CD4-positive, alpha-beta T cell (primary cell): Measurements from ENCODE around the gene SH3RF1. TPM values are rescaled to one million over a fixed set of nuclear protein-coding genes. Genes with fewer than 3 reads are reported as not detected.

Experiments
- ATAC-seq: fragments of 200-7000 bp; cut with Tn5 transposase; one replicate; pipeline ENCODE4 v1.10.0; 2022; ENCODE audit warnings: mild to moderate bottlenecking; ENCODE audit not compliant: poor library complexity
- CTCF ChIA-PET: fragments of 350-600 bp; sonication (Branson Sonifier 250); formaldehyde crosslinking; loops from one replicate; lab custom pipeline; 2021; ENCODE audit warnings: antibody characterized with exemption, inconsistent platforms; lab: Charles Lee
- POLR2A ChIA-PET: fragments of 350-600 bp; sonication (Branson Sonifier 250); formaldehyde crosslinking; loops from one replicate; lab custom pipeline; 2021; ENCODE audit warnings: antibody characterized with exemption, inconsistent platforms; lab: Charles Lee
- DNase-seq, 14 experiments: peaks; one replicate each; pipeline ENCODE4 v3.0.0-alpha.2; 2013 to 2020; ENCODE audit warnings: mixed read lengths in 2 of 14
- H3K27ac ChIP-seq, 2 donors: one replicate each; pipeline versions ENCODE4 v1.5.1 to v1.7.0; 2013; ENCODE audit warnings: low read length in 2 of 2, low read depth in 1 of 2, mild to moderate bottlenecking in 1 of 2
- H3K27me3 ChIP-seq, 2 experiments: 1 replicate in 1 of 2; 2 replicates in 1 of 2; pipeline versions ENCODE4 v1.6.1 to v1.7.0; 2013; ENCODE audit warnings: low read length in 2 of 2, control low read depth in 1 of 2, mild to moderate bottlenecking in 1 of 2, moderate library complexity in 1 of 2; ENCODE audit not compliant: insufficient read depth in 2 of 2, control insufficient read depth in 1 of 2
- H3K36me3 ChIP-seq: one replicate; pipeline ENCODE4 v1.6.1; 2013; ENCODE audit warnings: low read length, control low read depth; ENCODE audit not compliant: insufficient read depth
- H3K4me1 ChIP-seq: one replicate; pipeline ENCODE4 v1.6.1; 2013; ENCODE audit warnings: low read length, control low read depth; ENCODE audit not compliant: insufficient read depth
- H3K4me3 ChIP-seq: one replicate; pipeline ENCODE4 v1.5.1; 2013; ENCODE audit warnings: mild to moderate bottlenecking, low read length, moderate library complexity
- H3K9me3 ChIP-seq, 2 experiments: 1 replicate in 1 of 2; 2 replicates in 1 of 2; pipeline versions ENCODE4 v1.6.1 to v1.7.0; 2013; ENCODE audit warnings: low read length in 2 of 2, mild to moderate bottlenecking in 2 of 2, control low read depth in 1 of 2, moderate library complexity in 1 of 2; ENCODE audit not compliant: control insufficient read depth in 1 of 2, insufficient read depth in 1 of 2
- H3K27ac Mint-ChIP-seq: one replicate; pipeline ENCODE4 v1.8.0; 2020; ENCODE audit warnings: mixed read lengths
- H3K27me3 Mint-ChIP-seq: one replicate; pipeline ENCODE4 v1.8.0; 2021; ENCODE audit warnings: mixed read lengths
- H3K36me3 Mint-ChIP-seq: one replicate; pipeline ENCODE4 v1.8.0; 2021; ENCODE audit warnings: low read depth, mixed read lengths
- H3K4me1 Mint-ChIP-seq: one replicate; pipeline ENCODE4 v1.8.0; 2021; ENCODE audit warnings: low read depth, mixed read lengths
- H3K4me3 Mint-ChIP-seq: one replicate; pipeline ENCODE4 v1.8.0; 2020; ENCODE audit warnings: mild to moderate bottlenecking, mixed read lengths
- H3K9me3 Mint-ChIP-seq: one replicate; pipeline ENCODE4 v1.8.0; 2020; ENCODE audit warnings: mixed read lengths
- intact Hi-C, 2 experiments: fragments of 100-400 bp; cut with DNase I in 1 of 2; cut with micrococcal nuclease in 1 of 2; formaldehyde crosslinking; loops; one replicate each; pipeline versions ENCODE4 v1.15.1 to v1.9.0; 2023 to 2025; cut with DNase I, micrococcal nuclease
- total RNA-seq, 174 experiments: library from RNA in 2 of 174; stranded (reverse) in 2 of 174; gene quantifications; one replicate each; pipeline ENCODE4 v1.2.3 and lab custom pipeline; 2021 to 2026
- TF ChIP-seq, protein P1 (sequence below): fragments of 200-600 bp; IDR thresholded peaks from one replicate; pipeline ENCODE4 v1.8.0; 2022; ENCODE audit warnings: antibody characterized with exemption, mild to moderate bottlenecking

SH3RF1 gene
- total RNA-seq, 2 experiments from 2014 or later, result 0.25 TPM; not detected in 1

DNA sequence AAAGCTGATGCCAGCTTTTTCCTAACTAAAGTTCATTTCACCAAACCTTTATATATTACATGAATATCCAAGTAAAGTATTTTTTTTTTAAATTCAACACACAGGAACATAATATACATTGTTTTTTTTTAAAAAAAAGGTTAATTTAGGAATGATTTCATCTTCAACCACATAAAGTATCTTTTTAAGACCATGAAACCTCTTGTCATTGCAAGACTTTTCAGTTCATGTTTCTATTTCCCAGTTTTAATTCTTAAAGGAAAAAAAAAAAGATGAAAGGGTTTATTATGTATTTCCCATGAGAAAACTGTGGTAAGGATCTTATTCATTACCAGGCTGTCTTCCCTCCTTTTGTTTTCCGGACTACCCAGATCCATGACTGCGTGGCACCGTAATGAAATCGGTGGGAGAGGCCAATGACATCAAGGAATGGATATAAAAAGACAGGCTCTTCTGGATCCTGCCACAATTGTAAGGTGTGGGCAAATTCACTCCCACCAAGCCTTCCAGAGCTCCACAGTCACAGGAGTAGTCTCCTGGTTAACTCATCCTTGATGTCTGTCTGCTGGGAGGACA, 176.0 kb downstream of the SH3RF1 start:
- Mint-ChIP-seq H3K27ac (no peak overlapping the region), H3K4me1 (no peaks in the 10 kb centered on the region), H3K4me3 (no peak overlapping the region), H3K9me3 (peaks cover 1% of the 10 kb centered on the region), H3K27me3 (peaks cover 5% of the 10 kb centered on the region), H3K36me3 (no peaks in the 10 kb centered on the region)
- Histone ChIP-seq H3K36me3 (no peaks in the 10 kb centered on the region), H3K27ac (no peak overlapping the region), H3K9me3 (peaks cover 6 to 11% of the 10 kb centered on the region in 2 experiments), H3K4me1 (no peaks in the 10 kb centered on the region), H3K4me3 (no peak overlapping the region), H3K27me3 (no peaks in the 10 kb centered on the region)
- TF ChIP-seq, protein P1, sequence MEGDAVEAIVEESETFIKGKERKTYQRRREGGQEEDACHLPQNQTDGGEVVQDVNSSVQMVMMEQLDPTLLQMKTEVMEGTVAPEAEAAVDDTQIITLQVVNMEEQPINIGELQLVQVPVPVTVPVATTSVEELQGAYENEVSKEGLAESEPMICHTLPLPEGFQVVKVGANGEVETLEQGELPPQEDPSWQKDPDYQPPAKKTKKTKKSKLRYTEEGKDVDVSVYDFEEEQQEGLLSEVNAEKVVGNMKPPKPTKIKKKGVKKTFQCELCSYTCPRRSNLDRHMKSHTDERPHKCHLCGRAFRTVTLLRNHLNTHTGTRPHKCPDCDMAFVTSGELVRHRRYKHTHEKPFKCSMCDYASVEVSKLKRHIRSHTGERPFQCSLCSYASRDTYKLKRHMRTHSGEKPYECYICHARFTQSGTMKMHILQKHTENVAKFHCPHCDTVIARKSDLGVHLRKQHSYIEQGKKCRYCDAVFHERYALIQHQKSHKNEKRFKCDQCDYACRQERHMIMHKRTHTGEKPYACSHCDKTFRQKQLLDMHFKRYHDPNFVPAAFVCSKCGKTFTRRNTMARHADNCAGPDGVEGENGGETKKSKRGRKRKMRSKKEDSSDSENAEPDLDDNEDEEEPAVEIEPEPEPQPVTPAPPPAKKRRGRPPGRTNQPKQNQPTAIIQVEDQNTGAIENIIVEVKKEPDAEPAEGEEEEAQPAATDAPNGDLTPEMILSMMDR, result no peak
- intact Hi-C loops, result no loop called here
- ATAC-seq, result no peak
- CTCF ChIA-PET, result no interaction called here
- DNase-seq, result no peak
- POLR2A ChIA-PET, result no interaction called here

DNA sequence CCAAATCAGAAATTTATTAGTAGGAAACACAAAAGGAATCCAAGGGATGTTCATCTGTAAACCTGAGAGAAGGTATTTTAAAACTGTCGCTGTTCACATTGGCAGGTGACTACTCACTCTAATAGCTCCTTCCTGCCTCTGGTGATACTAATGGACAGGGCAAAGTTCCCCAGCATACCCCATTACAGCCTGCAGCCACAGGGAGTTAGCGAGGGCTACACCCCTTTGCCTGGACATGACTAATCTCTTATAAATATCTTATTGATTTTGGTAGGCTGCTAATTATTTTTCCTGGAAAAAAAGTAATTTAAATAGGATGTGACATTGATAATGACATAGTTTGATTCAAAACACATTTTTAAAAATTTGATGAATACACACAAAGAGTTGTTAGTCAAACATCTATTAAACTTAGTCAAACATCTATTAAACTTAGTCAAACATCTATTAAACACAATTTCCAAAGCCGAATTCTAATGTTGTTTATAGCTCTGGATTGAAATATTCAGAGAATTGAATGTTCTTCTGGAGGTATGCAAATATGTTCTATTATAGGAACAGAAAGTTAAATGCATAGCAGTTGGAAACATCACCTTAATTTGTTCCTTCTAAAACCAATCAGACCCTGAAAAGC, 177.8 kb downstream of the SH3RF1 start:
- Mint-ChIP-seq H3K9me3 (peaks cover 1% of the 10 kb centered on the region), H3K27ac (no peak overlapping the region), H3K27me3 (peaks cover 5% of the 10 kb centered on the region), H3K4me1 (no peaks in the 10 kb centered on the region), H3K36me3 (no peaks in the 10 kb centered on the region), H3K4me3 (no peak overlapping the region)
- H3K4me1 ChIP-seq, result no peaks in the 10 kb centered on the region
- no peak overlapping the region for H3K27ac ChIP-seq
- H3K9me3 ChIP-seq, result peaks cover 6 to 11% of the 10 kb centered on the region in 2 experiments
- DNase-seq (no peak), ATAC-seq (no peak)
- H3K4me3 ChIP-seq, result no peak overlapping the region
- intact Hi-C loops, result no loop called here
- no peaks in the 10 kb centered on the region for H3K27me3 ChIP-seq
- H3K36me3 ChIP-seq, result no peaks in the 10 kb centered on the region
- ChIA-PET CTCF (no interaction called here), POLR2A (no interaction called here)
- TF ChIP-seq, protein P1, result no peak

DNA sequence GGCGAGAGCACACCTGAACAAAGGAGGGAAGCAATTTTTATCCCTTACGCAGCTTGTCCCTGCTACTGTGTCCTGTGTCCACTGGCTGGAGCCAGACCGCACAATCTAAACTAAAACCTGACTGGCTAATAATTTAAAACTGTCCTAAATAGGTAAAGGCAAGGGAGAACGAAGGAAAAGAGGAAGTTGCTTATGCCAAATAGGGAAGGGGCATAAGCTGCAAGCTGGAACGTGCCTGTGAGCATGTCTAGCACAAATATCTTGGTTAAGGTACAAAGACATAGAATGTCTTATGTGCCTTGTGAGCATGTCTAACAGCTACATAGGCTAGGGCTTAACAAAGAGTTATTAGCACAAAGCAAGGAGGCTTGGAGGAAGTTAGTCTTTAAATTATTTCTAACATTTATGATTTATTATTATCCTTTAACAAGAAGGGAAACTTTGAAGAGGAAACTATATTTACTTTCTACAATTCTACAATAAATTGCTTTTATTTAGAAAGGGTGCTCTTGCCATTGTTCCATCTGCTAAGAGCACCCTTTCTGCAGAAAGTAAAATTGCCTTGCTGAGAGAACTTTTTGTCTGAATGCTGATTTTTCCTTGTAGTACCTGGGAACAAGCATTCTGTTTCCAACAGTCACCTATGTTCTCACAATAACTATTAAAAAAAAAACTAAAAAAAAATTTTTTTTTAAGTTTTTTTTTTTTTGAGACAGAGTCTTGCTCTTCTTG, 180.1 kb downstream of the SH3RF1 start:
- Mint-ChIP-seq H3K36me3 (no peaks in the 10 kb centered on the region), H3K4me3 (no peak overlapping the region), H3K9me3 (peaks cover 1% of the 10 kb centered on the region), H3K27me3 (peaks cover 5% of the 10 kb centered on the region), H3K4me1 (no peaks in the 10 kb centered on the region), H3K27ac (no peak overlapping the region)
- Histone ChIP-seq H3K4me1 (no peaks in the 10 kb centered on the region), H3K4me3 (no peak overlapping the region), H3K27me3 (no peaks in the 10 kb centered on the region), H3K27ac (no peak overlapping the region), H3K36me3 (no peaks in the 10 kb centered on the region), H3K9me3 (peaks cover 6 to 11% of the 10 kb centered on the region in 2 experiments)
- ATAC-seq, result no peak
- intact Hi-C loops, result no loop called here
- TF ChIP-seq, protein P1, result no peak
- POLR2A ChIA-PET, result no interaction called here
- CTCF ChIA-PET, result interaction anchor here (0.6 kb wide), 1 partner anchor 16 kb away, joined by 3 read pairs; no protein-coding TSS in a partner anchor
- DNase-seq, result no peak
